Measurements from ENCODE around the gene JAKMIP1.

GRCh38 chr4:6038711-6039110 is 161.6 kb downstream of the JAKMIP1 start:
- TF ChIP-seq, protein P1, sequence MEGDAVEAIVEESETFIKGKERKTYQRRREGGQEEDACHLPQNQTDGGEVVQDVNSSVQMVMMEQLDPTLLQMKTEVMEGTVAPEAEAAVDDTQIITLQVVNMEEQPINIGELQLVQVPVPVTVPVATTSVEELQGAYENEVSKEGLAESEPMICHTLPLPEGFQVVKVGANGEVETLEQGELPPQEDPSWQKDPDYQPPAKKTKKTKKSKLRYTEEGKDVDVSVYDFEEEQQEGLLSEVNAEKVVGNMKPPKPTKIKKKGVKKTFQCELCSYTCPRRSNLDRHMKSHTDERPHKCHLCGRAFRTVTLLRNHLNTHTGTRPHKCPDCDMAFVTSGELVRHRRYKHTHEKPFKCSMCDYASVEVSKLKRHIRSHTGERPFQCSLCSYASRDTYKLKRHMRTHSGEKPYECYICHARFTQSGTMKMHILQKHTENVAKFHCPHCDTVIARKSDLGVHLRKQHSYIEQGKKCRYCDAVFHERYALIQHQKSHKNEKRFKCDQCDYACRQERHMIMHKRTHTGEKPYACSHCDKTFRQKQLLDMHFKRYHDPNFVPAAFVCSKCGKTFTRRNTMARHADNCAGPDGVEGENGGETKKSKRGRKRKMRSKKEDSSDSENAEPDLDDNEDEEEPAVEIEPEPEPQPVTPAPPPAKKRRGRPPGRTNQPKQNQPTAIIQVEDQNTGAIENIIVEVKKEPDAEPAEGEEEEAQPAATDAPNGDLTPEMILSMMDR (IDR thresholded peaks at IDR 0.05): no peak
- TF ChIP-seq POLR2A (IDR thresholded peaks at IDR 0.05): no peak

Measured in body of pancreas (tissue), 4 donors.